Measurements from ENCODE around the gene C6orf118.

GRCh38 chr6:165306955-165307354, 2.5 kb downstream of the C6orf118 start:
- TF ChIP-seq CTCF (IDR thresholded peaks at IDR 0.05; ENCODE audit: insufficient read depth, low read length) (no peak), POLR2AphosphoS5 (IDR thresholded peaks at IDR 0.05; ENCODE audit: low read depth) (no peak)
